GM18909 (cell line): Measurements from ENCODE around the gene PKP3.
"Not testable (repeated sequence)": the region's sequence is repeated elsewhere in the genome, so short reads cannot be mapped to it uniquely, and the experiment has no call there.

Experiments
- ATAC-seq: cut with Tn5 transposase; IDR thresholded peaks from one replicate; pipeline ENCODE4 v1.9.1; 2021; ENCODE audit warnings: mild to moderate bottlenecking; ENCODE audit not compliant: unreplicated experiment, poor library complexity

Gene PKP3

DNA sequence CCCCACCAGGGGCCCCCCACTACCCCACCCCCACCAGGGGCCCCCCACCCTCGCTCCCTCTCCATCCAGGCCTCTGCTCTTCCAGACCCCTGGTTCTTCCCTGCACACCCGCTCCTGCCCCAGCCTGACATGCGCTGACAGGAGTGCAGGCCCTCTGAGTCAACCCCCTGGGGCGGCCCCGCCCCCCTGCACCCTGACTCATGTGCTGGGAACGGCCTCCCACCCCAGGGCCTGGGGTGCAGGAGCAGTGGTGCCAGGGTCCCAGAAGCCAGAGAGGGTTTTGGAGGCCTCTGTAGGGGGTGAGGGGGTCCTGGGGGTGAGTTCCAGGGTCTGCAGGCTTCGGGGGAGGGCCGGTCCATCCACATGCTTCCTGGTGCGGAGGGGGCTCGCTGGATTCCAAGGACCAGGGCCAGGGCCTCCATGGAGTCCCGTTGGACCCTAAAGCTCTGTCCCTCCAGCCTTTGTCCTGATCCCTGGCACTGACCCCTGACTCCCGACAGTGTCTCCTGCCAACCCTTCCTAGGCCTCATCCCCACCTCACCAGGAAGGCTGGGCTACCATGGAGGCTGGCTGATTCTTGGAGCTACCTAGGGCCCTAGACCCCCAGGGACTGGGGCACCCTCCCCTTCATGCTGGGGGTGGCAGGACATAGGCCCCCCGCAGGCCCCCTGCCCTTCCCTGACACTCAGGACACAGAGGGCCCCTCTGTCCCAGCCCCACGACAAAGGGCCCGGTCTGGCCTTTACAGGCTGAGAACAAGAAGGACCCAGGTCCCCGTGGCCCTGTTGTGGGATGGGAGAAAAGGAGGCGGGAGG, 583 bp upstream of the PKP3 start:
- ATAC-seq: no peak

DNA sequence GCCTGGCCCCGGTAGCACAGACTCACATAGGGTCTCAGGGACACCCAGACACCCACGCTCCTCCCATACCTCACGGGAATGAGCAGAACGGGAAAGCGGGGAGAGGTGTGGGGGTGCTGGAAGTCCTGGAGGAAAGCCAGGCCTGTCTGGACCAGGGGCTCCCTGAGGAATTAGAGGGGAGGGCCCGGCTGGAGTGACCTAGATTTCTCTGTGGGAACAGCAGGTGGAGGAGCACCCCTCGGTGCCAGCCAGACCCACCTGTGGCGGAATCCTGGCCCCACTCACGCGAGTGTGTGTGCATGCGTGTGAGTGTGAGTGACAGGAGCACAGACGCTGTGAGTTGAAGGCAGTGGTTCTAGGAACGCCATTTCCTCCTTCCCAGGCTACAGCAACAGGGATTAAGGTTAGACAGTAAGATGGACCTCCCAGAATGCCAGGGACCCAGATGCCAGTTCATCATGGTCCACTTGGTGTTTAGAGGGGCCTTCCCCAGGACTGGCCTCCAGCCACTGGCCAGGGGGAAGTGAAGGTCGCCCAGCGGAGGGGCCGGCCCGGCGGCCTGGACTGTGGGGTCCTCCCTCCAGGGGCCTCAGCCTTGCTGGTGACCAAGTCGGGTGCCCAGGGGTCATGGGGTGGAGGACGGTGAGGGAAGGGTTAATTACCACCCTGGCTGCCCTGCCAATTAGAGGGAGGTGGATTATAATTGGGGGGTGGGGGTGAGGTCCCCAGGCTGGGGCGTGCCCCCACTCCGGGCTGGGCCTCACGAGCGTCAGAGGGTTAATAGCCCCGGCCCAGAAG, 1.0 kb downstream of the PKP3 start:
- ATAC-seq: no peak

DNA sequence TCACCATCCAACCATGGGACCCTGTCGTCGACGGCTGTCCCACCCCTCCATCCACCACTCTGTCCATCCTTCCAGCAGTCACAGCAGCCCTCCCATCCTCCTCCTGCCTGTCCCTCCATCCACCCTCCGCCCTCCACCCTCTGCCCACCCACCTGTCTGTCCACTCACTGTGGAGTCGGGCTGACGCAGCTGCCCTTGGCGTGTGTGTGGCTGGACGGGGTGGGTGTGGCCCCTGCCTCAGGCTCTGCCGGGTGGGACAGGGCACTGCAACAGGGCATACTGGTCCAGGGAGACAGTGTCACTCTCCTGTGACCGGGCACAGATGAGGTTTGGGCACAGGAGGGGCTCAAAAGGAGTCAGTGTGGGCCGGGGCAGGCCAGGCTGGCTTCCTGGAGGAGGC, 1.9 kb downstream of the PKP3 start:
- ATAC-seq: no peak

DNA sequence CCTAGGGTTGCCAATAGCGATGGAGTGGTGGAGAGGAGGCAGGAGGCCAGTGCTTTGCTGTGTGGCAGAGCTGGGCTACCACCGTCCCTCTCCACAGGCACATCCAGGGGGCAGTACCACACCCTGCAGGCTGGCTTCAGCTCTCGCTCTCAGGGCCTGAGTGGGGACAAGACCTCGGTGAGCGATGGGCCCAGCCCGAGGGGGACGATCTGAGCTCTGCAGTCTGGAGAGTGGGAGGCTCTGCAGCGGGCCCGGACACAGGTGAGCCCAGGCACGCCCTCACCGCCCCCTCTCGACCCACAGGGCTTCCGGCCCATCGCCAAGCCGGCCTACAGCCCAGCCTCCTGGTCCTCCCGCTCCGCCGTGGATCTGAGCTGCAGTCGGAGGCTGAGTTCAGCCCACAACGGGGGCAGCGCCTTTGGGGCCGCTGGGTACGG, 2.5 kb downstream of the PKP3 start:
- ATAC-seq: peak; percentile 27

DNA sequence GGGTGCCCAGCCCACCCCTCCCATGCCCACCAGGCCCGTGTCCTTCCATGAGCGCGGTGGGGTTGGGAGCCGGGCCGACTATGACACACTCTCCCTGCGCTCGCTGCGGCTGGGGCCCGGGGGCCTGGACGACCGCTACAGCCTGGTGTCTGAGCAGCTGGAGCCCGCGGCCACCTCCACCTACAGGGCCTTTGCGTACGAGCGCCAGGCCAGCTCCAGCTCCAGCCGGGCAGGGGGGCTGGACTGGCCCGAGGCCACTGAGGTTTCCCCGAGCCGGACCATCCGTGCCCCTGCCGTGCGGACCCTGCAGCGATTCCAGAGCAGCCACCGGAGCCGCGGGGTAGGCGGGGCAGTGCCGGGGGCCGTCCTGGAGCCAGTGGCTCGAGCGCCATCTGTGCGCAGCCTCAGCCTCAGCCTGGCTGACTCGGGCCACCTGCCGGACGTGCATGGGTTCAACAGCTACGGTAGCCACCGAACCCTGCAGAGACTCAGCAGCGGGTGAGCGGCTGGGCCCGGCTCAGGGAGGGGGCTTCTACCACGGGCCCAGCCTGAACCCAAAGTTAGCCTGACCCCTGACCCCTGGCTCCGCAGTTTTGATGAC, 3.0 kb downstream of the PKP3 start:
- ATAC-seq: peak; percentile 76

DNA sequence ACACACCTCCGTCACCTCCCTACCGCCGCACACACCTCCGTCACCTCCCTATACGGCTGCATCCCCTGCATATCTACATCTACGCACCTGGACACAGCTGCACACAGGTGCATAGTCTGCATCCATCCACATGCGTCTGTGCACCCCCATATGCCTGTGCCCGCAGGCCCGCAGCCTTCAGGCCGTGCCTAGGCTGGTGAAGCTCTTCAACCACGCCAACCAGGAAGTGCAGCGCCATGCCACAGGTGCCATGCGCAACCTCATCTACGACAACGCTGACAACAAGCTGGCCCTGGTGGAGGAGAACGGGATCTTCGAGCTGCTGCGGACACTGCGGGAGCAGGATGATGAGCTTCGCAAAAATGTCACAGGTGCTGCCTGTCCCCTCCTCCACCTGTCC, 4.8 kb downstream of the PKP3 start:
- no peak for ATAC-seq

DNA sequence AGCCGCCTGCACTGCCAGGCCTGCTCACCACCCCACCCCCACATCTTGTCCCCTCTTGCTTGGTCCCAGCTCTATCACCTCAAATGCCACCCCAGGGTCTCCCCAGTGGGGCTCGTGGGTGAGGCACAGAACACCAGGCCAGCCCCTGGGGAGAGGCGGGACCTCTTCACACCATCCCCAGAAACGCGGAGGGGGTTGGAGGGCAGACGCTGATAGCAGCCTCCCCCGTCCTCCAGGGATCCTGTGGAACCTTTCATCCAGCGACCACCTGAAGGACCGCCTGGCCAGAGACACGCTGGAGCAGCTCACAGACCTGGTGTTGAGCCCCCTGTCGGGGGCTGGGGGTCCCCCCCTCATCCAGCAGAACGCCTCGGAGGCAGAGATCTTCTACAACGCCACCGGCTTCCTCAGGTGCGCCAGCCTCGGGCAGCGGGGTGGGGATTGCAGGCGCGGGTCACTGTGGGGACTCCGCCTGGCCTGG, 5.8 kb downstream of the PKP3 start:
- ATAC-seq: no peak

DNA sequence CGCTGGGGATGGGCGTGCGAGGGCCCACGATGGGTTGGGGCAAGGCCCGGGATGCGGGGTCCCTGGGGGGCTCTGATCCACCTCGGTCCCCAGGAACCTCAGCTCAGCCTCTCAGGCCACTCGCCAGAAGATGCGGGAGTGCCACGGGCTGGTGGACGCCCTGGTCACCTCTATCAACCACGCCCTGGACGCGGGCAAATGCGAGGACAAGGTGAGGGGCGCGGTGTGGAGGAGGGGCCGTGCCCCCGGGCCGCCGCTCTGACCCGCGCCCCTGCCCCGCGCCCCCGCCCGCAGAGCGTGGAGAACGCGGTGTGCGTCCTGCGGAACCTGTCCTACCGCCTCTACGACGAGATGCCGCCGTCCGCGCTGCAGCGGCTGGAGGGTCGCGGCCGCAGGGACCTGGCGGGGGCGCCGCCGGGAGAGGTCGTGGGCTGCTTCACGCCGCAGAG, 6.3 kb downstream of the PKP3 start:
- no peak for ATAC-seq

DNA sequence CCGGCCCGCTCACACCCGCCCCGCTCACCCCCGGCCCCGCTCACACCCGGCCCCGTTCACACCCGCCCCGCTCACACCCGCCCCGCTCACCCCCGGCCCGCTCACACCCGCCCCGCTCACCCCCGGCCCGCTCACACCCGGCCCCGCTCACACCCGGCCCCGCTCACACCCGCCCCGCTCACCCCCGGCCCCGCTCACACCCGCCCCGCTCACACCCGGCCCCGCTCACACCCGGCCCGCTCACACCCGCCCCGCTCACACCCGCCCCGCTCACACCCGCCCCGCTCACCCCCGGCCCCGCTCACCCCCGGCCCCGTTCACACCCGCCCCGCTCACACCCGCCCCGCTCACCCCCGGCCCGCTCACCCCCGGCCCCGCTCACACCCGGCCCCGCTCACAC, 7.2 kb downstream of the PKP3 start:
- ATAC-seq: not testable (repeated sequence)

DNA sequence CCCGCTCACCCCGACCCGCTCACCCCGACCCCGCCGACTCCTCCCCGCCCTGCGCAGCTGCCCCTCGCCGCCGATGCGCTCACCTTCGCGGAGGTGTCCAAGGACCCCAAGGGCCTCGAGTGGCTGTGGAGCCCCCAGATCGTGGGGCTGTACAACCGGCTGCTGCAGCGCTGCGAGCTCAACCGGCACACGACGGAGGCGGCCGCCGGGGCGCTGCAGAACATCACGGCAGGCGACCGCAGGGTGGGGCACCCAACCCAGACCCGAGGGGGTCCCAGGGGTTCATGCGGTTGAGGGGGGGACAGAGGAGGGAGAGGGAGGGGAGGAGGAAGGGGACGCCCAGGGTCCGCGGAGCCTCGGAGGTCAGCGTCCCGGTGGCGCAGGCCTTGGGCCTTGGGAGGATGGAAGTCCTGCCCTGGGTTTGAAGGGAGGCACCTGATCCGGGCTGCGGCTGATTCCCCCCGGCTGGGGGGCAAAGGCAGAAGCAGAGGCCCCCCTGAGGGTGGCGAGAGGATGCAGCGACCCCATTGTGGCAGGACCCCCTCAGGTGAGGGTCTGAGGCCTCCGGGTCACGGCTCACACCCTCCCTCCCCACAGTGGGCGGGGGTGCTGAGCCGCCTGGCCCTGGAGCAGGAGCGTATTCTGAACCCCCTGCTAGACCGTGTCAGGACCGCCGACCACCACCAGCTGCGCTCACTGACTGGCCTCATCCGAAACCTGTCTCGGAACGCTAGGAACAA, 9.2 kb downstream of the PKP3 start:
- no peak for ATAC-seq

DNA sequence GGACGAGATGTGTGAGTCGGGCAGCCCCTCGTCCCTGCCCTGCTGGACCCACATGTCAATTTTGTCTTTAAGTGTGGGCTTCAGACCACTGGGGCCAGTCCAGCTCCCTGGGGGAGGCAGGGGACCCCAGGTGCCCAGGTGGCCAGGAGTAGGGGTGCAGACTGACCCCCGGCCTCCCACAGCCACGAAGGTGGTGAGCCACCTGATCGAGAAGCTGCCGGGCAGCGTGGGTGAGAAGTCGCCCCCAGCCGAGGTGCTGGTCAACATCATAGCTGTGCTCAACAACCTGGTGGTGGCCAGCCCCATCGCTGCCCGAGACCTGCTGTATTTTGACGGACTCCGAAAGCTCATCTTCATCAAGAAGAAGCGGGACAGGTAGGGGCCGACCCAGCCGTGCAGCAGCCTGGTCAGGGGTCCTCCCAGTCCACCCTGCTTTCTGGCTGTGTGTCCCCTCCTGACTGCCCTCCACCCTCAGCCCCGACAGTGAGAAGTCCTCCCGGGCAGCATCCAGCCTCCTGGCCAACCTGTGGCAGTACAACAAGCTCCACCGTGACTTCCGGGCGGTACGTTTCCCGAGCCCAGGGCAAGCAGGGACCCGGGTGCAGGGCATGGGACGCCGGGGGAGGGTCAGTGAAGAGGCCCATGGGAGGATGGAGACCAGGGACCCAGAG, 9.9 kb downstream of the PKP3 start:
- no peak for ATAC-seq

DNA sequence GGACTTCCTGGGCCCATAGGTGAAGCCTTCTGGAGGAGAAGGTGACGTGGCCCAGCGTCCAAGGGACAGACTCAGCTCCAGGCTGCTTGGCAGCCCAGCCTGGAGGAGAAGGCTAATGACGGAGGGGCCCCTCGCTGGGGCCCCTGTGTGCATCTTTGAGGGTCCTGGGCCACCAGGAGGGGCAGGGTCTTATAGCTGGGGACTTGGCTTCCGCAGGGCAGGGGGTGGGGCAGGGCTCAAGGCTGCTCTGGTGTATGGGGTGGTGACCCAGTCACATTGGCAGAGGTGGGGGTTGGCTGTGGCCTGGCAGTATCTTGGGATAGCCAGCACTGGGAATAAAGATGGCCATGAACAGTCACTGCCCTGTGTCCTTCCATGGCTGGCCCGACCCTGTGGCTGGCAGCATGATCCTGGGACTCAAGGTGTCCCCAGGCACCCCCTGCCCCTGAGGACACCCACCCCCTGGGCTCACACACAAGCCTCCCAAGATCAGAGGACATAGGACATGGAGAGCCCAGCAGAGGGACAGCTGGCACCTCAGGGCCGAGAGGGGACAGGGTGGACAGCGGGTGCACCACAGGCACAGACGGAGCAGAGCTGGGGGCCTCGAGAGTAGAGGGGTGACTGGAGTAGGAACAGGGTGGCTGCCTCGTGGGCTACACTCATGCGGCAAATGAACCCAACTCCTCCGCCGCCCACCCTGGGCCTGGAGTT, 10.7 kb downstream of the PKP3 start:
- ATAC-seq: no peak

DNA sequence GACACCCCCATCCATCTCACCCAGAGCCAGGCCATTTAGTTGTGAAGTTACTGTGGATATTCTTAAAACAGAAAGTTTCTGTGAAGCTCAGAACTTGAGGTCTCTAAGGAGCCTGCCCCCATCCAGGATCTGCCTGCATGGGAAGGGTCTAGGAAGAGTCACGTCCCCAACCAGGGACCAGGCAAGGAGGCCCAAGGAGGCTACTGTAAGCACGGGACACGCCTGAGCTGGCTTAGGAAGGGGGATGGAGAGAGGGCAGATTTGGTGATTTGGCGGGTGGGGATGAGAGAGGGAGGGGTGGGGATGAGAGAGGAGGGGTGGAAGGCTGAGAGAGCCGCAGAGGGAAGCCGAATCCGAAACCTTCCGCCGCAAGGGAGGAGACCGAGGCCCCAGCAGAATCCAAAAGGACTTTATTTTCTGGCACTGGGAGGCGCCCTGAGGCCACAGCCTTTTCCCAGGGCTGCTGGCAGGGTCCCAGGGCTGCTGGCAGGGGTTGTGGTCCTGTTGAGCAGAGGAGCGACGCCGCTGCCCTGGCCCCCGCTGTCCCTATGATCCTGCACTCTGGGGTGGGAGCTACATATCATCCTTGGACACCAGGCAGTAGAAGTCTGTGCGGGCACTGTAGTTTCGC, 11.4 kb downstream of the PKP3 start:
- ATAC-seq: no peak

DNA sequence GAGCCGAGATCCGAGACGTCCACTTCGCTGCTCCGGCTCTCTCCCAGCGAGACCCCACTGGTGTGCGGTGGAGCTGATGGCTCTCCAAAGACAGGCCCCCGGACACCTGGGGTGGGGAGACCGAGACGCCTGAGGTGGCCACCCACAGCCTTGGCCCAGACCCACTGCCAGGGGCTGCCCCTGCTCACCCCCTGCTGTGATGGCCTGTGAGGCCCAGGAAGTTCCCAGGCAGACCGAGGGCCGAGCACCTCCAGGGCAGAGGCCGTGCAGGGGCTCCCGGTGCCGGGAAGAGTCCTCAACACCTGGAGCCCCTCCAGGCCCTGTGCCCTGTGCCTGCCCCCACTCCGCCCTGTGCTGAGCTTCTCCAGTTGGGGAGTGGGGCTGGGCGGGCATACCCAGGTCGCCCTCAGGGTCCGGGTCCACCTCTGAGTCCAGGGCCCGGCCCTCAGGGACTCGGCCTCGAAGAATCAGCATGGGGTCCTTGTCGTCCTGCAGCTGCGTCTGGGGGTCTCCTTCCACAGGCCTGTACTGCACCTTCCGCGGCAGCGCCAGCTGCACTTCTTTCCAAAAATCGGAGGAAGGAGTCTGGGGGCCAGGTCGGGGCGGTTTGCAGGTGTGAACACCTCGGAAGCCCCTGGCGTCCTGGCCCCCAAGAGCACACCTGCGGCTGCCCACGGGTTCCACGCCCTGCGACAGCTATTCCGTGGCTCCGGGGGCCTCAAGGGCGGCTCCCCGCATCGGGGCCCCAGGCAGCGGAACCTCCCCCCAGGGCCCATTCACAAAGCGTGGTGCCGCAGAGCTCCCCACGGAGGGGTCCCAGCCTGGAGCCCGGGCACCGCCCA, 12.2 kb downstream of the PKP3 start:
- ATAC-seq: no peak

DNA sequence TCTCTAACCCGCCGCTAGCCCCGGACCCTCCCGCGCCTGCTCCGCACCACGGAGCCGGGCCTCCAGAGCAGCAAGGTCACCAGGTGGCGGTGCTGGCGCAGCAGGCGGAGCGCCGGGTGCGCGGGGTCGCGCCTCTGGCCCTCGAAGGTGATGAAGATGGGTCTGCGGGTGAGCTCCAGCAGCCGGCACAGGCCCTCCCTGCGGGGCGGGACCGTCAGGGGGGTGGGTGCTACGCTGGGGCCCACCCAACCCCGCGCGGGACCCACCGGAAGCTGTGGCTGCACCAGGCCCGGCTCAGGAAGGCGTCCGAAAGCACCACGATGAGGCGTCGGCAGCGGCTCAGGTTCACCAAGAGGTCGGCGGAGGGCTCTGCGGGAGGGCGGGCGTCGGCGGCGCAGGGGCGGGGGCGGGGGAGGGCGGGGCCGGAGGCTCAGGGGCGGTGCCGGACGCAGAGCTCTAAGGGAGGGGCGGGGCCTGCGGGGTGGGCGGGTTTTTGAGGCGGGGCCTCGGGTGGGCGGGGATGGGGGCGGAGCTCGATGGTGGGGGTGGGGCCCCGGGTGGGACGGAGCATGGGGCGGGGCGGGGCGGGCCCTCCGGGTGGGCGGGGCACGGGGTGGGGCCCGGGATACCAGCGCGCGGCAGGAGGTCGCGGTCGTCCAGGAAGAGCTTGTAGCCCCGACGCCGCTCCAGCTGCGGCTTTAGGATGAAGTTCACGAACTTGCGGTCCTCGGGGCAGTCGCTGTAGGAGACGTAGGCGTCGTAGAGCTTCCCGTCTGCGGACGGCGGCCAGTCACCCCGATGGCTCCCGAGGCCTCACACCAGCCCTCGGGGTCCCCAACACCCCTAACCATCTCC, 13.0 kb downstream of the PKP3 start:
- peak; percentile 77 for ATAC-seq

DNA sequence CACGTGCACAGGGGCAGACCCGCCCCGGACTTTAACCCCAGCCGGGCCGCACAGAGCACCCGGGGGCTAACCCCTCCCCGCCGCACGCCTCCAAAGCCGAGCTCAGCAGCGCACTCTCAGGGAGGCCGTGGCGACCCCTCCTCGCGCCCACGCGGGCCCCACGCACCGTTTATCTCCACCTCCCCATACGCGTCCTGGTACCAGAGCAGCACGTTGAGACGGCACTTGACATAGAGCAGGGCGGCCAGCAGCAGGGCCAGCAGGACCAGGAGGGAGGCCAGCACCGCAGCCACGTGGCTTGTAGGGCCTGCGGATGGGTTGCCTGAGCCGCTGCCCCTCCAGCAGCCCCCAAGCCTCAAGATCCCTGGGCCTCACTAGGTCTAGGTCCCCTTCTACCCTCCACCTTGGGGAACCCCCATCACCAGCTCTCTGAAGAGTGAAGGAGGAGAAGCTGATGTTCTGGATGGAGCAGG, 13.7 kb downstream of the PKP3 start:
- ATAC-seq: no peak
